Keratinocyte (primary cell): ENCODE measurements around the gene AASS. TPM values are rescaled to one million over a fixed set of nuclear protein-coding genes. Genes with fewer than 3 reads are reported as not detected.
A peak's percentile ranks its signal among the peaks of the same experiment; 100 is the strongest.

Experiments used
- DNase-seq: peaks from one replicate; pipeline ENCODE4 v3.0.0-alpha.2; 2011; ENCODE audit warnings: low read depth, missing footprints, low spot score
- FAIRE-seq: peaks from 2 replicates; lab custom pipeline; 2011; peaks lifted over from hg19 to GRCh38; lab: Jason Lieb, UNC
- H2AFZ ChIP-seq: 2 replicates; pipeline ENCODE4 v1.6.0; 2012; ENCODE audit warnings: low read length, control low read depth, inconsistent platforms; ENCODE audit not compliant: control insufficient read depth
- H3K27ac ChIP-seq: 2 replicates; pipeline ENCODE4 v1.5.1; 2011; ENCODE audit warnings: low read length; ENCODE audit not compliant: control insufficient read depth, insufficient read depth
- H3K27me3 ChIP-seq: 3 replicates; pipeline ENCODE4 v1.6.0; 2011; ENCODE audit warnings: low read length; ENCODE audit not compliant: control insufficient read depth, insufficient read depth; ENCODE audit errors: extremely low read depth
- H3K36me3 ChIP-seq, 2 experiments: 2 replicates in 1 of 2; 3 replicates in 1 of 2; pipeline ENCODE4 v1.5.1; 2011; ENCODE audit warnings: low read length in 2 of 2, mild to moderate bottlenecking in 1 of 2; ENCODE audit not compliant: control insufficient read depth in 2 of 2, insufficient read depth in 2 of 2; ENCODE audit errors: extremely low read depth in 1 of 2
- H3K4me1 ChIP-seq: 3 replicates; pipeline ENCODE4 v1.5.1; 2011; ENCODE audit warnings: low read length; ENCODE audit not compliant: control insufficient read depth, insufficient read depth; ENCODE audit errors: extremely low read depth
- H3K4me2 ChIP-seq: 3 replicates; pipeline ENCODE4 v1.6.0; 2011; ENCODE audit warnings: low read depth, low read length; ENCODE audit not compliant: control insufficient read depth, insufficient read depth; ENCODE audit errors: extremely low read depth
- H3K4me3 ChIP-seq, 3 experiments: fragments of 200-600 bp in 1 of 3; sonication (generic) in 1 of 3; 2 replicates in 2 of 3; 3 replicates in 1 of 3; pipeline ENCODE4 v1.5.1; 2011 to 2016; ENCODE audit warnings: low read length in 3 of 3, mild to moderate bottlenecking in 3 of 3, control low read depth in 2 of 3, inconsistent platforms in 1 of 3, low read depth in 1 of 3, mixed read lengths in 1 of 3, mixed run types in 1 of 3, moderate library complexity in 1 of 3; ENCODE audit not compliant: control insufficient read depth in 2 of 3, insufficient read depth in 2 of 3; ENCODE audit errors: extremely low read depth in 1 of 3
- H3K79me2 ChIP-seq: 2 replicates; pipeline ENCODE4 v1.6.0; 2012; ENCODE audit warnings: low read length; ENCODE audit not compliant: control insufficient read depth, insufficient read depth
- H3K9ac ChIP-seq: 3 replicates; pipeline ENCODE4 v1.6.0; 2011; ENCODE audit warnings: low read length; ENCODE audit not compliant: control insufficient read depth, insufficient read depth; ENCODE audit errors: extremely low read depth
- H3K9me1 ChIP-seq: 3 replicates; pipeline ENCODE4 v1.6.0; 2011; ENCODE audit warnings: low read length; ENCODE audit not compliant: control insufficient read depth, insufficient read depth; ENCODE audit errors: extremely low read depth
- H3K9me3 ChIP-seq: 2 replicates; pipeline ENCODE4 v1.5.1; 2012; ENCODE audit warnings: low read depth, low read length; ENCODE audit not compliant: control insufficient read depth
- H4K20me1 ChIP-seq: 3 replicates; pipeline ENCODE4 v1.6.0; 2011; ENCODE audit warnings: low read length; ENCODE audit not compliant: control insufficient read depth, insufficient read depth; ENCODE audit errors: extremely low read depth
- EZH2 ChIP-seq: IDR thresholded peaks from one replicate; pipeline ENCODE4 v1.6.1; 2012; ENCODE audit warnings: inconsistent platforms, mild to moderate bottlenecking, low read length, moderate library complexity
- dilution Hi-C: fragments of 300-500 bp; cut with MboI; formaldehyde crosslinking; loops from one replicate; pipeline ENCODE4 v1.7.0; 2020; ENCODE audit warnings: low sequenced_read_pairs; ENCODE audit not compliant: extremely low pct_ligation_motif_present
- polyA plus RNA-seq, 5 experiments: library from polyadenylated mRNA; depleted of rRNA in 3 of 5; stranded (reverse) in 3 of 5; stranded (forward) in 1 of 5; unstranded in 1 of 5; fragments of >200 nt; gene quantifications; 1 replicate in 1 of 5; 2 replicates in 3 of 5; 3 replicates in 1 of 5; pipeline versions ENCODE4 v1.2.1 to v1.2.3, GENCODE V29; 2011 to 2012; ENCODE audit warnings: missing spikeins in 2 of 5, low read depth in 1 of 5, low replicate concordance in 1 of 5
- TF ChIP-seq, protein P1 (sequence below), 3 experiments: IDR thresholded peaks in 1 of 3; conservative IDR thresholded peaks in 1 of 3; optimal IDR thresholded peaks in 1 of 3; 2 replicates in 2 of 3; 3 replicates in 1 of 3; pipeline versions ENCODE3 to v1.5.1; 2011; ENCODE audit warnings: low read length in 3 of 3, mild to moderate bottlenecking in 3 of 3, moderate library complexity in 2 of 3, control low read depth in 1 of 3, inconsistent platforms in 1 of 3; ENCODE audit not compliant: insufficient read depth in 2 of 3; ENCODE audit errors: extremely low read depth in 1 of 3

AASS gene
- polyA plus RNA-seq, 1 donor (not counting 4 experiments of a cell fraction or from before 2014, with no cell fraction given), result 10.3 TPM

DNA sequence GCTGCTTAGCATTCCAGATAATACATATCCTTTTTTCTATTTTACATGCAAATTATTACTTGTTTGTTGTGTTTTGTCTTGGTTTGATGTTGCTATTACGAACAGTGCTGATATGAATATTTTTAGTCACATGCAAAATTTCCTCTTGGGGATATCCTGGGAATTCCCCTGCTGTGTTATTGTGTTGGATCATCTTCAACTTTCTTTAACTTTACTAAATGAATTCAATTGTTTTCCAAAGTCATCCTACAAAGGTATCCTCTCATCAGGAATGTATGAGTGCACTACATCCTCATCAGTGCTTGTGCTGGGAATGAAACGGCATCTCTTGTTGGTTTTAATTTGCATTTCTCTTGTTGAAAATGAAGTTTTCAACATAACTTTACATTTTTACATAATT, 87.1 kb downstream of the AASS start:
- no peak overlapping the region for H3K4me2 ChIP-seq
- FAIRE-seq, result no peak
- H3K9me1 ChIP-seq, result no peaks in the 10 kb centered on the region
- DNase-seq, result no peak
- H4K20me1 ChIP-seq, result no peaks in the 10 kb centered on the region
- H3K36me3 ChIP-seq, result peaks cover 0 to 8% of the 10 kb centered on the region in 2 experiments
- dilution Hi-C loops, result no loop called here
- H3K9ac ChIP-seq, result no peak overlapping the region
- H3K27me3 ChIP-seq, result no peaks in the 10 kb centered on the region
- no peak overlapping the region for H3K27ac ChIP-seq
- no peaks in the 10 kb centered on the region for H3K79me2 ChIP-seq
- no peaks in the 10 kb centered on the region for H3K4me1 ChIP-seq
- no peaks in the 10 kb centered on the region for H3K9me3 ChIP-seq
- no peak overlapping the region for H2AFZ ChIP-seq
- no peak for TF ChIP-seq EZH2
- TF ChIP-seq, protein P1, sequence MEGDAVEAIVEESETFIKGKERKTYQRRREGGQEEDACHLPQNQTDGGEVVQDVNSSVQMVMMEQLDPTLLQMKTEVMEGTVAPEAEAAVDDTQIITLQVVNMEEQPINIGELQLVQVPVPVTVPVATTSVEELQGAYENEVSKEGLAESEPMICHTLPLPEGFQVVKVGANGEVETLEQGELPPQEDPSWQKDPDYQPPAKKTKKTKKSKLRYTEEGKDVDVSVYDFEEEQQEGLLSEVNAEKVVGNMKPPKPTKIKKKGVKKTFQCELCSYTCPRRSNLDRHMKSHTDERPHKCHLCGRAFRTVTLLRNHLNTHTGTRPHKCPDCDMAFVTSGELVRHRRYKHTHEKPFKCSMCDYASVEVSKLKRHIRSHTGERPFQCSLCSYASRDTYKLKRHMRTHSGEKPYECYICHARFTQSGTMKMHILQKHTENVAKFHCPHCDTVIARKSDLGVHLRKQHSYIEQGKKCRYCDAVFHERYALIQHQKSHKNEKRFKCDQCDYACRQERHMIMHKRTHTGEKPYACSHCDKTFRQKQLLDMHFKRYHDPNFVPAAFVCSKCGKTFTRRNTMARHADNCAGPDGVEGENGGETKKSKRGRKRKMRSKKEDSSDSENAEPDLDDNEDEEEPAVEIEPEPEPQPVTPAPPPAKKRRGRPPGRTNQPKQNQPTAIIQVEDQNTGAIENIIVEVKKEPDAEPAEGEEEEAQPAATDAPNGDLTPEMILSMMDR (optimal IDR thresholded peaks at IDR 0.05 in 1 of 3, IDR thresholded peaks at IDR 0.05 in 1 of 3, conservative IDR thresholded peaks at IDR 0.05 in 1 of 3; ENCODE audit: extremely low read depth in 1 of 3, insufficient read depth in 2 of 3, low read length in 3 of 3), result no peak
- no peak overlapping the region for H3K4me3 ChIP-seq

DNA sequence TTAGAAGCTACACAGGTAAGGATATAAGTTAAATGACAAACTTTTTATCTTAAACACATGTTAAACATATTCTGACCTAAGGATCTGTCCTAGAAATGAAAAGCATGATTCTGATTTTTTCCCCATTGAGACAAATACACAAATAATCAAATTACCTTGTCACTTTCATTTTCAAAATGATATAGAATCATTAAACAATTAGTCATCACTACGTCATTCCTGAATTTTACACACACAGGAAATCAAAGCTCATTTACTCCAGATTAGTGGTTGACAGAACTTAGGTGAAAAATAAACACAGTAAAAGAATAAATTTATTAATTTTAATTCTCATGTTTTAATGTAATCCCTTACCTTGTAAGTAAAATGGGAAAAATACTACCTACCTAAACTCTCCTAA, 89.0 kb downstream of the AASS start:
- Histone ChIP-seq H3K9me3 (no peaks in the 10 kb centered on the region), H3K9me1 (no peaks in the 10 kb centered on the region), H3K79me2 (no peaks in the 10 kb centered on the region), H3K9ac (no peak overlapping the region), H3K27me3 (no peaks in the 10 kb centered on the region), H2AFZ (no peak overlapping the region), H3K27ac (no peak overlapping the region), H3K4me3 (no peak overlapping the region), H4K20me1 (no peaks in the 10 kb centered on the region), H3K4me2 (peak overlapping the region; percentile 25), H3K36me3 (peaks cover 0 to 6% of the 10 kb centered on the region in 2 experiments), H3K4me1 (no peaks in the 10 kb centered on the region)
- FAIRE-seq, result no peak
- no peak for DNase-seq
- dilution Hi-C loops, result no loop called here
- TF ChIP-seq, protein P1 (optimal IDR thresholded peaks at IDR 0.05 in 1 of 3, IDR thresholded peaks at IDR 0.05 in 1 of 3, conservative IDR thresholded peaks at IDR 0.05 in 1 of 3; ENCODE audit: extremely low read depth in 1 of 3, insufficient read depth in 2 of 3, low read length in 3 of 3), result no peak
- no peak for TF ChIP-seq EZH2
